Cerebellar nuclear complex (tissue), 1 donor: ENCODE data around the gene BRI3BP.
A peak's percentile ranks its signal among the peaks of the same experiment; 100 is the strongest.
"Not testable (repeated sequence)": the region's sequence is repeated elsewhere in the genome, so short reads cannot be mapped to it uniquely, and the experiment has no call there.

ENCODE experiments used
- DNase-seq, 2 experiments: peaks; one replicate each; lab custom pipeline; 2025; lab: John Stamatoyannopoulos, UW

The BRI3BP gene

DNA sequence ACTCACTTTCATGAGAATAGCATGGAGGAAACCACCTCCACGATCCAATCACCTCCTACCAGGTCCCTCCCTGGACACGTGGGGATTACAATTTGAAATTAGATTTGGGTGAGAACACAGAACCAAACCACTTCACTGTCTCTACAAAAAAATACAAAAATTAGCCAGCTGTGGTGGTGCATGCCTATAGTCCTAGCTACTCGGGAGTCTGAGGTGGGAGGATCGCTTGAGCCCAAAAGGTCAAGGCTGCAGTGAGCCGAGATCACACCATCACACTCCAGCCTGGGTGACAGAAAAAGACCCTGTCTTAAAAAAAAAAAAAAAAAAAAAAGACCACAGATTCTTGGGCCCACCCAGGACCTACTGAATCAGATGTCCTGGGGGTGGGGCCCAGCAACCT lies 28.3 kb downstream of the BRI3BP start:
- DNase-seq: no peak

DNA sequence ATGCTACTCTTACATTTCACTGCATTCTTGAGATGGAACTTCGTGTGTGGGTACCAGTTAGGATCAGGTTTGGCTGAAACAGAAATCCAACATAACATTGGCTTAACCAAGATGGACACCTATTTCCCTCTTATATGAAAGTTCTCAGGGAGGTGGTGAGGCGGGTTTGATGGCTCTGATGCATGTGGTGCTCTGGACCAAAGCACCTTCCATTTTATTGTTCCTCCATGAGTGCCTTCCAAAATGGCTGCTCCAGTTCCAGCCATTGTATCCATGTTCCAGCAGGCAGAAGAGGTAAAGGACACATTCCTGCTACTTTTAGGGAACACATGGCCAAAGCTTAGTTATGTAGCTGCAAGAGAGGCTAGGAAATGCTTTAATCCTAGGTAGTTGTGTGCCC lies 29.6 kb downstream of the BRI3BP start:
- no peak for DNase-seq

DNA sequence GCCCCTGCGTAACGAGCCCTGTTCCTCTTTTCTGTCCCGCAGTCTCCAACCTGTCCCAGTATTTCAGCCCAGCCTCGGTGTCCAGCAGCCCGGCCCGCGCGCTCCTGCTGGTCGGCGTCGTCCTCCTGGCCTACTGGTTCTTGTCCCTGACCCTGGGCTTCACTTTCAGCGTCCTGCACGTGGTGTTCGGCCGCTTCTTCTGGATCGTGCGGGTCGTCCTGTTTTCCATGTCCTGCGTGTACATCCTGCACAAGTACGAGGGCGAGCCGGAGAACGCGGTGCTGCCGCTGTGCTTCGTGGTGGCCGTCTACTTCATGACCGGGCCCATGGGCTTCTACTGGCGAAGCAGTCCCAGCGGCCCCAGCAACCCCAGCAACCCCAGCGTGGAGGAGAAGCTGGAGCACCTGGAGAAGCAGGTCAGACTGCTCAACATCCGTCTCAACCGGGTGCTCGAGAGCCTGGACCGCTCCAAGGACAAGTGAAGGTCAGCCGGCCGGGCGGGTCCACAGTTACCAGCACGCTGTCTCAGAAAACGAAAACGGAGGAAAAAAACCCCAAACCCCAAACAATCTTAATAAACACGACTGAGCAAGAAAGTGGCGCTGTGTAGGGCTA lies 31.6 kb downstream of the BRI3BP start:
- DNase-seq: no peak

DNA sequence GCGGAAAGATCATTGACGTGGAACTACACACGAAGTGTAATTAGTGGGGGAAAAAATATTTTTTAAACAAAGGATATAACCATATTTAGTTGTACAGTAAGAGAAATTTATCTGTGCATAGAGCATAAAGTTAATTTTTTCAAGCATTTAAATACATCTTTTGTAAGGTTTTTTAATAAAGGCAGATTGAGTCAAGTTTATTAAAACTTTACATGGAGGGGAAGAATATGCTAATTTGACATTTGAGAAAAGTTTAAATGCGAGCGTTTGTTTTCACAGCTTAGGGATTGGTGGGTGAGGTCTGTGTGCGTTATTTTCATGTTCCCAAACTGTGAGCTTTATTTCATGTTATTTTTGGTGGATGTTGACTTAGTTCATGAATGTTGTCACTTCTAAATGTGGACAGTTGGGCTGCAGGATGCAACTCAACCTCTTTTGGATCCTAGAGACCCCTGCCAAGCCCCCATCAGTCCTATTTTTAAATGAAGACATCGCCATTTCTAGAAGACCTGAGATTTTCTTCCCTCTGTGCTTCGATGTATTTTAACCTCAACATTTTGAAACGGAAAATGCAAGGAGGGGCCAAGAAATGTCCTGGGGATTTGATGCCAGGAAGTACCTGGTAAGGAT lies 32.3 kb downstream of the BRI3BP start:
- no peak for DNase-seq

DNA sequence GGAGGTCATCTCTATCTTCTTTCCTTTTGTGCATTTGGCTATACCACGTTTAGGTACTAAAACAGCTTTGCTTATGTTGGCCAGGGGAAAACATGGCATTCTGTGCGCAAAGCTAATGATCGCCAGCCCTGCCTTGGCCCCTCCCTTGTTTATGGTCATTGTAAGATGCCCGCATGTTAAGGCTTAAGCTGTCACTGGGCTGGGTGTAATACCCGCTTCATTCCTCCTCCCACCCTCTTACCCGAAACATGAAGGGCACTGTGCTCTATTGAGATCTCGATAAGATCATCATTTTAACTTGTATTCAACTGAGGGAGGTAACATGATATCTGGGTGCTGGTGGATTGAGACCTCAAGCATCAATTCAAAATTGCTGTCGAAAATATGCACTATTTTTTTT lies 34.7 kb downstream of the BRI3BP start:
- DNase-seq: no peak

DNA sequence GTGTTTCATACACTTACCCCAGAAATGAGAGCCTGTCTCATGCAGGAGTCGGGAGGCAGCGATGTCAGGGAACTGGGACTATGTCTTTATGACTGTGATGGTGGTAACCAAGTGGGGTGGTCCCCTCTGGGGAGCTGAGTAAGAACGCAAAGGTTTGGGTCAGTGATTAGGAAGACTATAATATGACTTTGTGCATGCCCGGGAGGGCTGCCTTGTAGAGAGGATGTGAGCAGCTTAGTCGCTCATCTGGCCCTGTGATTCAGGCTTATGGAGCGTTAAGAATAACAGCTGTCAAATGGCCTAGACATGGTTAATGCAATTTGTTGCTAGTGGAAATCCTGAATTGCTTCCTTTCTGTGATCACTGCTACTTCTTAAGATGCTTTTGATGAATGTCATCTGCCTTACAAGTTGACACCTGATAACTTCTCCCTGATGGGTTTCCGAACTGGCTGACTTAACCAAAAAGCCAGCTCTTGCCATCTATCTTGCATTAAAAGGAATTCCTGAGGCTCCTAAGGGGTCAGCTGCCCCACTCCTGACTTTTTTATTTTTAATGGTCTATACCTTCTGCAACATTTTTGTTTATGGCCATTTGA lies 36.4 kb downstream of the BRI3BP start:
- no peak for DNase-seq

DNA sequence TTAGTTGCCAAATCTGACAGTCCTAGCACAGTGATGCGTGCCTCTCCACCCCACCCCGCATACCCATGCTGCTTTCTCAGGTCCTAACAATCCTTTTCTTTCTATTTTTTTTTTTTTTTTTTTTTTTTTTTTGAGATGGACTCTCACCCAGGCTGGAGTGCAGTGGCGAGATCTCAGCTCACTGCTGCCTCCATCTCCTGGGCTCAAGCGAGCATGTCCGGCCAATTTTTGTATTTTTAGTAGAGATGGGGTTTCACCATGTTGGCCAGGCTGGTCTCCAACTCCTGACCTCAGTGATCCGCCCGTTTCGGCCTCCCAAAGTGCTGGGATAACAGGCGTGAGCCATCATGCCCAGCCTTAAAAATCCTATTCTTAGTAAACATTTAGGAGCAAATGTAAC lies 38.0 kb downstream of the BRI3BP start:
- not testable (repeated sequence) for DNase-seq

DNA sequence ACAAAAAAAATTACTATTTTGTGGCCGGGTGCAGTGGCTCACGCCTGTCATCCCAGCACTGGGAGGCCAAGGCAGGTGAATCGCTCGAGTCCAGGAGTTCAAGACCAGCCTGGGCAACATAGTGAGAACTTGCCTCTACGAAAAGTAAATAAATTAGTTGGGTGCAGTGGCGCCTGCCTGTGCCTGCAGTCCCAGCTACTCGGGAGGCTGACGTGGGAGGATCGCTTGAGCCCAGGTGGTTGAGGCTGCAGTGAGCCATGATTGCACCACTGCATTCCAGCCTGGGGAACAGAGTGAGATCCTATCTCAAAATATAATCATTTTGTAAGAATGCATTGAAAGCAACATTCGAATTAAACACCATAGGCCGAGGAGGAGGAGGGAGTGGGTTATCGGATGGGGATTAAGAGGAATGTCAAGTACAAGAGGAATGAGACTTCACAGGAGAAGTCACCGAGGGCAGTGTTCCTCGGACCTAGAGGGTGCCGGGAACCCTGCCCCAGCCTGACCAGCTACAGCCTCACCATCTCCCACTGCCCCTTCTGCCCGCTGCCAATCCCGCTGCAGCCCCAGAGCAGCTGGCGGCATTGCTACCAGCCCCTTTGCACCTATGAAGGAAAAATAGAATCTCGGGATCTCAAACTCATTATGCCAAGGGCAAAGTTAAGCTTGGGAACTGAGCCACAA lies 39.2 kb downstream of the BRI3BP start:
- DNase-seq: no peak

DNA sequence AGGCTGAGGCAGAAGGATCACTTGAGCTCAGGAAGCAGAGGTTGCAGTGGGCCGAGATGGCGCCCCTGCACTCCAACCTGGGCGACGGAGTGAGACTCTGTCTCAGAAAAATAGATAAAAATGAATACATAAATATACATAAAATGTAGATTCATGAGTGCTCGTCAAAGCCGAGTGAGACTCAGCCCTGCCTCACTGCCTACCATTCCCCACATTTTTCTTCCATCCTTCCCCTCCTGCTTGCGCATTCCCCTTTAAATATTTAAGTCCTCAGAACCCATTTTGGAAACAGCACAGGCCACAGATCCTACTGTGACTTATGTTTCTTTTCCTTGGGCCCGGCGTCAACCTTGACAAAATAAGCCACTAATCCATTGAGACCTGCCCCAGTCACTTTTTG lies 39.8 kb downstream of the BRI3BP start:
- DNase-seq: no peak

DNA sequence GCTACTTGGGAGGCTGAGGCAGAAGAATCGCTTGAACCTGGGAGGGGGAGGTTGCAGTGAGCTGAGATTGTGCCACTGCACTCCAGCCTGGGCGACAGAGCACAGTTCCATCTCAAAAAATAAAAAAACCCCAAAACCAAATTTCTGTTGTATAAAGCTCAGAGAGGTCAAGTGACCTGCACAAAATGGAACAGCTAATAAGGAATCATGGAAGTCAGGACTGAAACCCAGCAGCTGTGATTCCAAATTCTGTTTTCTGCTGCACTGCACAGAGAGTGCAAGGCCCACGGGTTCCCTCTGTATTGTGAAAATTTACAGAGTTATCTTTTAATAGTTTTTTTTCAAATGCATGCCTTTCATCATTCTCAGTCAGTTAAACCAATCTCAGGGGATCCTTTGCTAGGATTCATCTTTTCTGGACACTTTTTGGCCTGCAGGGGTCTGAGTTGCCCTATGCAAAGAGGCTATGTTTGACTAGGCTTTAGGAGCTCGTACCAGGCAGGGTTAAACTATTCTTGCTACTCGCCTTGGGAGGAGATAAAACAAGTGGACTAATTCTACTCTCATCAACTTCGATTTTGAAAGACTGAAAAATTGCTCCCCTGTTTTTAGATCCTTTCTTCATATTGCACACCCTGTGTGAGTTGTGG lies 45.7 kb downstream of the BRI3BP start:
- DNase-seq: no peak

DNA sequence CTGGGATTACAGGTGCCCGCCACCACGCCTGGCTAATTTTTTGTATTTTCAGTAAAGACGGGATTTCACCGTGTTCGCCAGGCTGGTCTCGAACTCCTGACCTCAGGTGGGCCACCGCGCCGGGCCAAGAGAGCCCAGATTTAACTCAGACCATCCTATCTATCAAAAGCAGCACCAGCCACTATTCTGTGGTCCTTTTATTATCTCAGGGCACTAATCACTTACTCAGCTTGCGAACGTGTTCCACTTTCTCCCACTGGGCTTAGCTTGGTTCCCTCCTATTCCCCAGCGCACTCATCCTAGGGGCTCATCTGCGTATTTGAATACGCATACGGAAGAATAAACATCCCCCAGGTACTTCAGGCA lies 55.6 kb downstream of the BRI3BP start:
- DNase-seq: no peak

DNA sequence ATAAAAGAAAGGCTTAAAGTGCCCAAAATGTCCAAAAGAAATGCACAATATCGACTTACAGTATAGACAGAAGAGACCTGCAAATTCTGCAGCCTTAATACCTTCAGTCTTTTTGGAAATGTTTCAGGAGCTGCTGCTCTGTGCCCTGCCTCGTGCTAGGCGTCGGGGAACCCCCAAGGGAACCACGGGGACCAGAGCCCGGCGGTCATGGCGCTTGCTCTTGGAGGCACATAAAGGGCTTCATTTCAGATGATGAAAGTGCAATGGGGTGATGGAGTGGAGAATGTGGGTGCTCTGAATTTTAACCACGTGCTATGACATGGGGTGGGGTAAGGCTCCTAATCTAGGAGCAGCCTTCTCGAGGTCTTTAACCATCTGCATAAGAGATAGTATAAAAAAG lies 57.0 kb downstream of the BRI3BP start:
- no peak for DNase-seq

DNA sequence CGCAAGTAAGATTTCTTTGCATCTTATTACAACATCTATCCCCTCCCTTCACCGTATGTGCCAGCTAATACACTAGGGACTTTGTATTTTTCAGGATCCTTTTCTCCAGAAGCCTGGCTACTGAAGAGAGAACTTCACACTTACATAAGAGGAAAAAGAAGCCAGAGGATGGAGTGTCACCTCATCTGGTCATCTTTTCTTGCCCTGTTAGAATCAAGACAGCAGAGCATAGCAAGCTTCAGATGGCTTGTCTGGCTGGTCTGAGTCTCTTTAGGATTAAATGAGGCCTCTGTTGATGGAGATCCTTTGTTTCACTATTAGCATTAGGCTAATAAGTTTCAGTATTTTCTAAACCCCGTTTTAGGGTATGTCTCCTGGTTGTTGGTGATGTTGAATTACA lies 57.4 kb downstream of the BRI3BP start:
- no peak for DNase-seq

DNA sequence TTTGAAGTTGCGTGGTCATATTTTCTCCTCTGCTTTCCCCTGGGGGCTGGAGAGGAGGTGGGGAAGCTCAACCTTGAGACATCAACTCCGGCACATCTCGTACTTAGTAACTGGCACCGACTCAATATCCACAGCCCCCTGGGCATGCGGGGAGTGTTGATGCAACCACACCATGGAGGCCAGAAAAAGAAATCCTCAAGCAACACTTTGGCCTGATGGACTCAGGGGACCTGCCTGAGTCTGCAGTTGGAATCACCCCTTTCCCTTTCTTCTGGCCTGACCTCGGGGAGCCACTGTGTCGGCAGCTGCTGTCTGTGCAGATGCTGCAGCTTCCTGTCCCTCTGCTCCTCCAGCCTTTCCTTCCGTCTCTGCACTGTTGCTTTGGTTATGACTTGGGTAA lies 60.4 kb downstream of the BRI3BP start:
- DNase-seq: no peak

DNA sequence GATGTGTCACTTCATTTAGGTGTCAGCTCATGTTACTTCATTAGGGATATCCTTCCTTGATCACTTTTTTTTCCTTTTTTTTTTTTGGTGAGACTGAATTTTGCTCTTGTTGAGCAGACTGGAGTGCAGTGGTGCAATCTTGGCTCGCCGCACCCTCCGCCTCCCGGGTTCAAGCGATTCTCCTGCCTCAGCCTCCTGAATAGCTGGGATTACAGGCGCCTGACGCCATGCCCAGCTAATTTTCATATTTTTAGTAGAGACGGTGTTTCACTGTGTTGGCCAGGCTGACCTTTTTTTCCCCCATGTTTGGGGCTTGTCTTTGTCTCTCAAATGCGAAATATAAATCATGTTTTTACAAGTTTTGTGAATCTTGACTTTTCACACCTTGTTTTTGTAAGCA lies 62.1 kb downstream of the BRI3BP start:
- DNase-seq: no peak

DNA sequence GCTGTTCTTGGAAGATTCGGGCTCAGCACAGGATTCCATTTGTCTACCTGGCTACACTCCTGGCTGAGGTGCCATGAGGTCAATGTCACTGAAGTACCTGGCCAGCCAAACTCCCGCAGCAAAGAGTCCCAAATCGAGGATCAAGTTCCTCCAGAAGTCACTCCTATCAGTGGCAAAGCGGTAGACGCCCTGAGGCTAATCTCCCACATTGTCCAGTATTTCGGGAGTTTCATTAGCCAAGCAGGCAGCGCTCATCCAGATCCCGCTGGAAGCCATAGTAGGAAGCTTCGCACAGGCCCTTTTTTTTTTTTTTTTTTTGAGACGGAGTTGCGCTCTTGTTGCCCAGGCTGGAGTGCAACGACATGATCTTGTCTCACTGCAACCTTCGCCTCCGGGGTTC lies 62.9 kb downstream of the BRI3BP start:
- DNase-seq: no peak

DNA sequence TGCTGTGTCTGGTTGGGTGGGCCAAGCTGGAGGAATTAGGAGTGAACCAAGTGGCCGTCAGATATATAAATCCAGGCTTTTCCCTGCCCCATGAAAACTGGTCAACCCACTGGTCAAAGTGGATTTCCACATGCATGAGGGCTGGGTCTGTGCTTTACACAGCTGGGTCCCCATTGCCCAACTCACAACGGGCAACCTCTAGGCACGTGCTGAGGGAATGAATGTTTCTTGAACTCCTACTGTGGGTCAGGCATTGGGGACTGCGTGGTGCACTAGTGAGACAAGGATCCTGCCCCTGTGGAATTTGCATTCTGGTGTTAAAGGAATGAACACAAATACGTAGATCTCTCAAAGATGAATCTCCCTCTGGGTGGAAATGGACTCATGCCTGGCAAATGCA lies 64.3 kb downstream of the BRI3BP start:
- DNase-seq: no peak

DNA sequence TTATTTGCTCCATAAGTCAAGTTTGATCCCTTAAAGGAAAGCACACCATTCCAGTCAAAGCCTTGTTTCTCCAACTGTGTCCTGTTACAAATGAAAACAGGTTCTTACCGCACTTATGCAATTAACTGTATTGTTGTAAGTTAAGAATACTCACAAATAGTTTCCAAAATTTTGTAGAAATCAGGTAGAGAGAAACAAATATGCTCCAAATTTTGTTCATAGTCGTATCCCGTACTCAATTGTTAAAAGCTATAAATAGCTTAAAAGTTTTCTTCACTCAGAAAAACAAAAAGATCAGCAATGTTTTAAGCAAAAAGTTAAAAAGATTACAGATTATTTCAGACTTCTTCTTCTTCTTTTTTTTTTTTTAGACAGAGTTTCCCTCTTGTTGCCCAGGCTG lies 67.8 kb downstream of the BRI3BP start:
- DNase-seq: no peak

DNA sequence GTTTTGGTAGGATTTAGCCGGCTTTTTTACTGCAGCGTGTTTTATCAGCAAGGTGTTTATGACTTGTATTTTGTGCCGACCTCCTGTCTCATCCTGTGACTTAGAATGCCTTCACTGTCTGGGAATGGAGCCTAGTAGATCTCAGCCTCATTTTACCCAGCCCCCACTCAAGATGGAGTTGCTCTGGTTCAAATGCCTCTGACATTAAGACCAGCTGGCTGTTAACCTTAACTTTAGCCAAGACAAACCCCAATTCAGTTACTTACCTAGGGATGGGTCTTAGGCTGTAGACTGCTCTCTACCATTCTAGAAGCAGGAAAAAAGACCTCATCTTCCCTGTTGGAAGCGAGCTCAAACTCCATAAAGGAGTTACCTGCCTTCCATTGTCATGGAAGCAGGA lies 70.1 kb downstream of the BRI3BP start:
- not testable (repeated sequence) for DNase-seq

DNA sequence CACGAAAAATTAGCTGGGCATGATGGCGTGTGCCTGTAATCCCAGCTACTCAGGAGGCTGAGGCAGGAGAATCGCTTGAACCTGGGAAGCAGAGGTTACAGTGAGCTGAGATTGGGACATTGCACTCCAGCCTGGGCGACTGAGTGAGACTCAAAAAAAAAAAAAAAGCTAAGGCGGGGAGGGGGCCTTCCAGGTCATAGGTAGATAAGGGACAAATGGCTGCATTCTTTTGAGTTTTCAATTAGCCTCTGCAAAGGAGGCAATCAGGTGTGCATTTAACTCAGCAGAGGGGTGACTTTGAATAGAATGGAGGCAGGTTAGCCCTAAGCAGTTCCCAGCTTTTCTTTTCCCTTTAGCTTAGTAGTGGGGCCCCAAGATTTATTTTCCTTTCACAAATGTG lies 71.0 kb downstream of the BRI3BP start:
- no peak for DNase-seq

DNA sequence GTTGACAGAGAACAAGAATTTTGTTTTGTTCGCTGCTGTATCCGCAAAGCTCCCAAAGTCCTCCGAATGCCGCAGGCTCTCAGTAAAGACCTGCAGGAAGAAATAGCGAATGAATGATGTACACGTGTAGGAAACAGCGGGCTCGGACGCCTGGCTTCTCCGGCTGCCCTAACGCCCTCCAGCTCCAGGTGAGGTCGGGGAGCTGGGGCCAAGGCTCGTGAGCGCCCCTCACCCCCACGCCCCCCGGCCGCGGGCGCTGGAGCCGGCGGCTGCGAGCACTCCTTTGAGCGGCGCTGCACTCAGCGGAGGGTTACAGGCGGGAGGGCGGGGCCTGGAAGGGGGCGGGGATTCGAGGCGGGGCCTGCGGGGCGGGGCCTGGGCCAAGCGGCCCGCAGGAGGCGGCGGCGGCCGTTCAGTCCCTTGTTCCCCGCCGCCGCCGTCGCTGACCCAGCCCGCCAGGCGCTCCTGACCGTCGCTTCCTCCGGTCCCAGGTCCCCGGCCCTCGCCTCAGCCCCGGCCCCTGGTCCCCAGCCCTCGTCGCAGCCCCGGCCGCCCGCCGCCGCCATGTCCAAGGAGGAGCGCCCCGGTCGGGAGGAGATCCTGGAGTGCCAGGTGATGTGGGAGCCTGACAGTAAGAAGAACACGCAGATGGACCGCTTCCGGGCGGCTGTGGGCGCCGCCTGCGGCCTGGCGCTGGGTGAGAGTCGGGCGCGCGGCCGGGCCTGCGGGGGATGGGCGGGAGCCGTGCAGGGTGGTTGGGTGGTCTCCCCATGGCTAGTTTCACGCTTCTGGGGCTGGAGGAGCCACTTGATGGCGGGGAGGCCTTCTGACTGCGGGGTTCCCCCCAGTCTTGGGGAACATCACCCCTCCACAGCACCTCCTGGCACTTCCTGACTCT lies 71.8 kb downstream of the BRI3BP start, which contains the start of gene AACS:
TSS of gene AACS (plus strand) at position 415 of the 898 bp plus-strand sequence. CDS start at position 565, 150 bp downstream.
- DNase-seq: peak in 1 of 2 experiments; percentile 43
